Esophagus muscularis mucosa (tissue), 4 donors: ENCODE measurements around the gene ELANE. TPM values are rescaled to one million over a fixed set of nuclear protein-coding genes. Genes with fewer than 3 reads are reported as not detected.

Experiments
- DNase-seq: peaks from one replicate; pipeline ENCODE4 v3.0.0-alpha.2; 2017; ENCODE audit errors: extremely low spot score
- H3K27ac ChIP-seq, 4 donors: fragments of 200-600 bp; sonication (generic); replicated peaks in 1 of 4; 1 replicate in 3 of 4; 2 replicates in 1 of 4; pipeline ENCODE4 v1.5.1; 2016 to 2019; ENCODE audit warnings: mild to moderate bottlenecking in 1 of 4
- H3K27me3 ChIP-seq, 4 donors: fragments of 200-600 bp; sonication (generic); one replicate each; pipeline versions ENCODE4 v1.5.1 to v1.6.0; 2016 to 2019
- H3K36me3 ChIP-seq, 4 donors: fragments of 200-600 bp; sonication (generic); one replicate each; pipeline ENCODE4 v1.5.1; 2016 to 2019
- H3K4me1 ChIP-seq, 4 donors: fragments of 200-600 bp; sonication (generic); one replicate each; pipeline ENCODE4 v1.5.1; 2016 to 2019
- H3K4me3 ChIP-seq, 4 donors: fragments of 200-600 bp; sonication (generic); 1 replicate in 2 of 4; 2 replicates in 2 of 4; pipeline ENCODE4 v1.5.1; 2016 to 2019; ENCODE audit warnings: mild to moderate bottlenecking in 4 of 4, moderate library complexity in 1 of 4
- H3K9me3 ChIP-seq, 4 donors: fragments of 200-600 bp; sonication (generic); 1 replicate in 3 of 4; 2 replicates in 1 of 4; pipeline ENCODE4 v1.5.1; 2016 to 2019
- CTCF ChIP-seq, 3 experiments: fragments of 200-600 bp in 2 of 3; fragments of 450-650 bp in 1 of 3; sonication (generic) in 2 of 3; IDR thresholded peaks; one replicate each; pipeline ENCODE4 v1.5.1; 2017 to 2019; ENCODE audit warnings: antibody characterized with exemption in 3 of 3, mild to moderate bottlenecking in 2 of 3, moderate library complexity in 1 of 3
- EP300 ChIP-seq: sonication (generic); formaldehyde crosslinking; IDR thresholded peaks from one replicate; pipeline ENCODE4 v1.6.1; 2017; ENCODE audit warnings: antibody characterized with exemption
- POLR2A ChIP-seq: fragments of 450-650 bp; IDR thresholded peaks from one replicate; pipeline ENCODE4 v1.6.1; 2017; ENCODE audit warnings: antibody characterized with exemption, moderate library complexity, mild to moderate bottlenecking, low read depth
- POLR2AphosphoS5 ChIP-seq, 2 donors: sonication (generic); formaldehyde crosslinking; IDR thresholded peaks; one replicate each; pipeline ENCODE4 v1.6.1; 2017; ENCODE audit warnings: antibody characterized with exemption in 2 of 2
- WGBS: methylation state at CpG from one replicate; pipeline ENCODE4 v1.1.5; 2018; 5-methylcytosine and 5-hydroxymethylcytosine counted together
- intact Hi-C: fragments of 100-400 bp; cut with DNase I; formaldehyde crosslinking; loops from one replicate; pipeline ENCODE4 v1.15.1; 2023
- small RNA-seq, 3 donors: library from RNA; depleted of rRNA; stranded (forward); fragments of <200 nt; gene quantifications; one replicate each; pipeline ENCODE3, GENCODE V24; 2016
- total RNA-seq, 4 donors: library from RNA; depleted of rRNA; stranded (reverse); fragments of >200 nt; gene quantifications; one replicate each; pipeline versions ENCODE4 v1.1.0 to v1.2.1, GENCODE V29; 2016

Gene ELANE
- total RNA-seq, 4 donors from 2014 or later = 0.45 to 3.3 (median 1.6) TPM

- Histone ChIP-seq H3K4me1 (peaks cover 0 to 13% (median 7%) of the 10 kb centered on the region in 4 donors), H3K27me3 (no peaks in the 10 kb centered on the region), H3K36me3 (peaks cover 12 to 35% (median 22%) of the 10 kb centered on the region in 4 donors), H3K9me3 (no peaks in the 10 kb centered on the region), H3K27ac (no peak overlapping the region), H3K4me3 (no peak overlapping the region)
- intact Hi-C loops = no loop called here
- no peak for DNase-seq
- whole genome bisulfite sequencing = 91% methylated on average over 14 of the region's 14 CpGs
- TF ChIP-seq POLR2A = no peak
- no peak for TF ChIP-seq POLR2AphosphoS5 (IDR thresholded peaks at IDR 0.05)
- no peak for TF ChIP-seq CTCF (IDR thresholded peaks at IDR 0.05)
- no peak for TF ChIP-seq EP300
Measured at GRCh38 chr19:902446-903226, 50.5 kb downstream of the ELANE start.

- H3K27me3 ChIP-seq = no peaks in the 10 kb centered on the region
- 72% methylated on average over 24 of the region's 32 CpGs for WGBS
- no peak overlapping the region for H3K4me3 ChIP-seq
- TF ChIP-seq POLR2A = no peak
- TF ChIP-seq EP300 = no peak
- TF ChIP-seq POLR2AphosphoS5 (IDR thresholded peaks at IDR 0.05) = no peak
- TF ChIP-seq CTCF (IDR thresholded peaks at IDR 0.05) = no peak
- no peaks in the 10 kb centered on the region for H3K9me3 ChIP-seq
- peaks cover 12 to 32% (median 20%) of the 10 kb centered on the region in 4 donors for H3K36me3 ChIP-seq
- intact Hi-C loops = no loop called here
- H3K4me1 ChIP-seq = peaks cover 0 to 13% (median 7%) of the 10 kb centered on the region in 4 donors
- no peak for DNase-seq
- no peak overlapping the region for H3K27ac ChIP-seq
Measured at GRCh38 chr19:903266-903797, 51.2 kb downstream of the ELANE start.

GRCh38 chr19:904545-904944 lies 52.4 kb downstream of the ELANE start:
- H3K36me3 ChIP-seq = peaks cover 4 to 21% (median 10%) of the 10 kb centered on the region in 4 donors
- H3K27ac ChIP-seq = no peak overlapping the region
- peaks cover 0 to 24% (median 18%) of the 10 kb centered on the region in 4 donors for H3K4me1 ChIP-seq
- WGBS = 94% methylated on average over 8 of the region's 8 CpGs
- H3K27me3 ChIP-seq = no peaks in the 10 kb centered on the region
- intact Hi-C loops = no loop called here
- H3K9me3 ChIP-seq = no peaks in the 10 kb centered on the region
- DNase-seq = no peak
- TF ChIP-seq EP300 (no peak), CTCF (IDR thresholded peaks at IDR 0.05) (no peak), POLR2A (no peak), POLR2AphosphoS5 (IDR thresholded peaks at IDR 0.05) (no peak)
- no peak overlapping the region for H3K4me3 ChIP-seq

Small RNA genes lying within 50 kb of the gene (small RNA-seq; reads per million reads assigned to genes)
- gene MIR3187 (0 reads per million in 3 donors), gene RNU6-9 (0 reads per million in 3 donors)

Other genes with a start within 250 kb of the ELANE start
- gene POLRMT, start 218.8 kb upstream of the ELANE start, total RNA-seq = 10 to 100 TPM; 20.8 to 40.7 (median 30.4) TPM
- gene FGF22, start 212.4 kb upstream of the ELANE start, total RNA-seq = 1 to 10 TPM in 2 of 4 donors, under 1 TPM in 2; 0.50 to 2.1 (median 1.4) TPM
- 10 to 100 TPM; 41.5 to 63.5 (median 62.3) TPM for gene RNF126, start 189.1 kb upstream of the ELANE start, total RNA-seq
- 100 to 1,000 TPM; 115 to 226 (median 217) TPM for gene FSTL3, start 175.9 kb upstream of the ELANE start, total RNA-seq
- gene PRSS57, start 156.9 kb upstream of the ELANE start, total RNA-seq = under 1 TPM in 1 of 4 donors, not detected in 3; 0.34 TPM
- gene PALM, start 143.4 kb upstream of the ELANE start, total RNA-seq = 100 to 1,000 TPM in 1 of 4 donors, 10 to 100 TPM in 3; 42.8 to 119 (median 70.8) TPM
- 1 to 10 TPM in 1 of 4 donors, not detected in 3; 2.0 TPM for gene MISP, start 101.2 kb upstream of the ELANE start, total RNA-seq
- 100 to 1,000 TPM in 1 of 4 donors, 10 to 100 TPM in 3; 76.8 to 110 (median 95.3) TPM for gene PTBP1, start 54.9 kb upstream of the ELANE start, total RNA-seq
- gene PLPPR3, start 30.3 kb upstream of the ELANE start, total RNA-seq = not detected
- 1 to 10 TPM in 1 of 4 donors, under 1 TPM in 1, not detected in 2; 0.40 to 1.3 TPM for gene AZU1, start 24.5 kb upstream of the ELANE start, total RNA-seq
- gene PRTN3, start 11.3 kb upstream of the ELANE start, total RNA-seq = 1 to 10 TPM in 1 of 4 donors, not detected in 3; 1.2 TPM
- 1,000 to 10,000 TPM in 1 of 4 donors, 100 to 1,000 TPM in 3; 298 to 1,068 (median 643) TPM for gene CFD, start 7.4 kb downstream of the ELANE start, total RNA-seq
- gene MED16, start 40.9 kb downstream of the ELANE start, total RNA-seq = 10 to 100 TPM; 26.3 to 50.9 (median 37.2) TPM
- gene RNU6-9, start 41.2 kb downstream of the ELANE start, total RNA-seq = not detected
- gene R3HDM4, start 60.9 kb downstream of the ELANE start, total RNA-seq = 10 to 100 TPM; 32.0 to 52.5 (median 40.0) TPM
- gene KISS1R, start 65.0 kb downstream of the ELANE start, total RNA-seq = not detected
- gene ARID3A, start 73.7 kb downstream of the ELANE start, total RNA-seq = 1 to 10 TPM; 2.9 to 8.4 (median 5.0) TPM
- 10 to 100 TPM in 3 of 4 donors, 1 to 10 TPM in 1; 9.9 to 30.3 (median 28.4) TPM for gene WDR18, start 132.0 kb downstream of the ELANE start, total RNA-seq
- gene GRIN3B, start 148.1 kb downstream of the ELANE start, total RNA-seq = under 1 TPM in 2 of 4 donors, not detected in 2; 0.13 to 0.17 TPM
- 100 to 1,000 TPM; 129 to 187 (median 160) TPM for gene TMEM259, start 168.8 kb downstream of the ELANE start, total RNA-seq
- gene RNU6-2, start 169.2 kb downstream of the ELANE start, total RNA-seq = not detected
- 10 to 100 TPM; 47.3 to 98.1 (median 81.3) TPM for gene CNN2, start 174.3 kb downstream of the ELANE start, total RNA-seq
- 1 to 10 TPM; 3.9 to 9.5 (median 6.9) TPM for gene ABCA7, start 187.8 kb downstream of the ELANE start, total RNA-seq
- gene ARHGAP45, start 214.9 kb downstream of the ELANE start, total RNA-seq = 10 to 100 TPM; 17.8 to 28.3 (median 21.2) TPM
- gene POLR2E, start 243.1 kb downstream of the ELANE start, total RNA-seq = 100 to 1,000 TPM in 3 of 4 donors, 10 to 100 TPM in 1; 96.8 to 198 (median 135) TPM